Mesendoderm (in vitro differentiated cells): Measurements from ENCODE around the gene ACE2.

ENCODE experiments used
- DNase-seq: peaks from one replicate; pipeline ENCODE4 v3.0.0; 2013
- H2AK5ac ChIP-seq: 2 replicates; pipeline ENCODE4 v1.6.1; 2013; ENCODE audit warnings: low read length, inconsistent platforms
- H2BK120ac ChIP-seq: 2 replicates; pipeline ENCODE4 v1.6.1; 2013; ENCODE audit warnings: low read depth, mild to moderate bottlenecking, low read length, moderate library complexity, mixed read lengths
- H2BK15ac ChIP-seq: replicated peaks from 2 replicates; pipeline ENCODE4 v1.6.1; 2013; ENCODE audit warnings: low read depth, mild to moderate bottlenecking, moderate library complexity
- H2BK5ac ChIP-seq: 2 replicates; pipeline ENCODE4 v1.6.1; 2013; ENCODE audit warnings: low read length, inconsistent platforms
- H3K18ac ChIP-seq: 2 replicates; pipeline ENCODE4 v1.6.1; 2013; ENCODE audit warnings: mild to moderate bottlenecking, low read length, mixed read lengths
- H3K23ac ChIP-seq: one replicate; pipeline ENCODE4 v1.6.1; 2013; ENCODE audit warnings: low read length
- H3K27ac ChIP-seq: 2 replicates; pipeline ENCODE4 v1.5.1; 2013; ENCODE audit warnings: low read depth, mild to moderate bottlenecking, inconsistent platforms, low read length, moderate library complexity
- H3K27me3 ChIP-seq: 2 replicates; pipeline ENCODE4 v1.6.1; 2013; ENCODE audit warnings: low read length, control low read depth, mild to moderate bottlenecking, inconsistent platforms; ENCODE audit not compliant: insufficient read depth, poor library complexity
- H3K36me3 ChIP-seq: 2 replicates; pipeline ENCODE4 v1.6.1; 2013; ENCODE audit warnings: low read length, inconsistent platforms; ENCODE audit not compliant: control insufficient read depth, insufficient read depth
- H3K4ac ChIP-seq: one replicate; pipeline ENCODE4 v1.6.1; 2013; ENCODE audit warnings: low read depth, mild to moderate bottlenecking, low read length, moderate library complexity
- H3K4me1 ChIP-seq: 2 replicates; pipeline ENCODE4 v1.6.1; 2013; ENCODE audit warnings: low read depth, low read length, inconsistent platforms; ENCODE audit not compliant: control insufficient read depth
- H3K4me2 ChIP-seq: 2 replicates; pipeline ENCODE4 v1.6.1; 2013; ENCODE audit warnings: low read length
- H3K4me3 ChIP-seq: 2 replicates; pipeline ENCODE4 v1.5.1; 2013; ENCODE audit warnings: mild to moderate bottlenecking, low read length
- H3K56ac ChIP-seq: one replicate; pipeline ENCODE4 v1.6.1; 2013; ENCODE audit warnings: low read length
- H3K79me1 ChIP-seq: 2 replicates; pipeline ENCODE4 v1.6.1; 2013; ENCODE audit warnings: low read length, inconsistent platforms
- H3K79me2 ChIP-seq: 2 replicates; pipeline ENCODE4 v1.6.1; 2013; ENCODE audit warnings: mild to moderate bottlenecking, low read length; ENCODE audit not compliant: control insufficient read depth, insufficient read depth
- H3K9ac ChIP-seq: 2 replicates; pipeline ENCODE4 v1.6.1; 2013; ENCODE audit warnings: low read length, inconsistent platforms
- H4K5ac ChIP-seq: one replicate; pipeline ENCODE4 v1.6.1; 2013; ENCODE audit warnings: low read length
- H4K8ac ChIP-seq: one replicate; pipeline ENCODE4 v1.6.1; 2013; ENCODE audit warnings: low read depth, mild to moderate bottlenecking, control low read depth, low read length, moderate library complexity
- WGBS: extraction: QIAGEN DNeasy Blood & Tissue Kit; methylation state at CpG from one replicate; pipeline ENCODE4 v1.1.7; 2013; ENCODE audit warnings: low lambda C conversion rate, missing lambda C conversion rate; ENCODE audit not compliant: insufficient coverage; ENCODE audit errors: extremely low coverage; 5-methylcytosine and 5-hydroxymethylcytosine counted together

Gene ACE2

GRCh38 chrX:15643786-15644559, 43.2 kb upstream of the ACE2 start:
- Histone ChIP-seq H3K36me3 (no peaks in the 10 kb centered on the region), H3K4me2 (no peak overlapping the region), H4K5ac (no peak overlapping the region), H3K4ac (no peak overlapping the region), H2BK5ac (no peak overlapping the region), H3K4me3 (no peak overlapping the region), H3K9ac (no peak overlapping the region), H3K23ac (no peak overlapping the region), H3K27me3 (no peaks in the 10 kb centered on the region), H2BK120ac (no peak overlapping the region), H3K79me1 (no peaks in the 10 kb centered on the region), H3K4me1 (no peaks in the 10 kb centered on the region), H3K18ac (no peak overlapping the region), H3K79me2 (no peaks in the 10 kb centered on the region), H2AK5ac (no peak overlapping the region), H3K56ac (no peak overlapping the region), H3K27ac (no peak overlapping the region), H4K8ac (no peak overlapping the region), H2BK15ac (no peak overlapping the region)
- no CpG with 5 or more reads among the region's 7 CpGs for WGBS
- no peak for DNase-seq

- no peak overlapping the region for H3K4me2 ChIP-seq
- no peak overlapping the region for H3K4me3 ChIP-seq
- H2BK15ac ChIP-seq = no peak overlapping the region
- H2BK120ac ChIP-seq = no peak overlapping the region
- no peaks in the 10 kb centered on the region for H3K79me2 ChIP-seq
- no peaks in the 10 kb centered on the region for H3K27me3 ChIP-seq
- no peaks in the 10 kb centered on the region for H3K79me1 ChIP-seq
- no peak overlapping the region for H3K18ac ChIP-seq
- no peak for DNase-seq
- no peaks in the 10 kb centered on the region for H3K36me3 ChIP-seq
- H3K9ac ChIP-seq = no peak overlapping the region
- H2BK5ac ChIP-seq = no peak overlapping the region
- H3K4ac ChIP-seq = no peak overlapping the region
- no peak overlapping the region for H4K8ac ChIP-seq
- no peak overlapping the region for H3K27ac ChIP-seq
- no peak overlapping the region for H3K23ac ChIP-seq
- H2AK5ac ChIP-seq = no peak overlapping the region
- H3K4me1 ChIP-seq = no peaks in the 10 kb centered on the region
- H4K5ac ChIP-seq = no peak overlapping the region
- no peak overlapping the region for H3K56ac ChIP-seq
Measured at GRCh38 chrX:15631637-15632036, 30.9 kb upstream of the ACE2 start.

GRCh38 chrX:15623054-15623453, 22.3 kb upstream of the ACE2 start:
- no peak overlapping the region for H3K23ac ChIP-seq
- no peak for DNase-seq
- H3K27me3 ChIP-seq = no peaks in the 10 kb centered on the region
- H3K36me3 ChIP-seq = no peaks in the 10 kb centered on the region
- H2BK120ac ChIP-seq = no peak overlapping the region
- no peak overlapping the region for H4K5ac ChIP-seq
- no peaks in the 10 kb centered on the region for H3K79me1 ChIP-seq
- H3K4me2 ChIP-seq = no peak overlapping the region
- no peak overlapping the region for H3K9ac ChIP-seq
- no CpG with 5 or more reads among the region's 1 CpG for WGBS
- no peak overlapping the region for H3K56ac ChIP-seq
- no peak overlapping the region for H2BK5ac ChIP-seq
- no peak overlapping the region for H2AK5ac ChIP-seq
- H3K4me1 ChIP-seq = no peaks in the 10 kb centered on the region
- no peak overlapping the region for H3K27ac ChIP-seq
- H2BK15ac ChIP-seq = no peak overlapping the region
- no peak overlapping the region for H3K4ac ChIP-seq
- no peaks in the 10 kb centered on the region for H3K79me2 ChIP-seq
- H4K8ac ChIP-seq = no peak overlapping the region
- no peak overlapping the region for H3K4me3 ChIP-seq
- no peak overlapping the region for H3K18ac ChIP-seq

GRCh38 chrX:15619053-15619755, 18.4 kb upstream of the ACE2 start:
- no peaks in the 10 kb centered on the region for H3K79me2 ChIP-seq
- no peaks in the 10 kb centered on the region for H3K4me1 ChIP-seq
- H3K4ac ChIP-seq = no peak overlapping the region
- no peak overlapping the region for H3K27ac ChIP-seq
- H3K27me3 ChIP-seq = no peaks in the 10 kb centered on the region
- no peak overlapping the region for H2BK120ac ChIP-seq
- H4K8ac ChIP-seq = no peak overlapping the region
- WGBS = no CpG with 5 or more reads among the region's 3 CpGs
- no peak overlapping the region for H2AK5ac ChIP-seq
- peak; percentile 83 for DNase-seq
- H3K18ac ChIP-seq = no peak overlapping the region
- H3K23ac ChIP-seq = no peak overlapping the region
- no peak overlapping the region for H3K56ac ChIP-seq
- H3K36me3 ChIP-seq = no peaks in the 10 kb centered on the region
- no peak overlapping the region for H2BK5ac ChIP-seq
- no peak overlapping the region for H3K4me3 ChIP-seq
- no peak overlapping the region for H3K9ac ChIP-seq
- H3K79me1 ChIP-seq = no peaks in the 10 kb centered on the region
- H3K4me2 ChIP-seq = no peak overlapping the region
- no peak overlapping the region for H4K5ac ChIP-seq
- no peak overlapping the region for H2BK15ac ChIP-seq

GRCh38 chrX:15617111-15617510, 16.4 kb upstream of the ACE2 start:
- no peak for DNase-seq
- H2AK5ac ChIP-seq = no peak overlapping the region
- no peak overlapping the region for H2BK5ac ChIP-seq
- no peak overlapping the region for H3K23ac ChIP-seq
- no peak overlapping the region for H3K4ac ChIP-seq
- no peaks in the 10 kb centered on the region for H3K36me3 ChIP-seq
- no peaks in the 10 kb centered on the region for H3K4me1 ChIP-seq
- H3K18ac ChIP-seq = no peak overlapping the region
- no peak overlapping the region for H3K56ac ChIP-seq
- H3K79me2 ChIP-seq = no peaks in the 10 kb centered on the region
- no peak overlapping the region for H2BK120ac ChIP-seq
- no peak overlapping the region for H4K8ac ChIP-seq
- no CpG with 5 or more reads among the region's 6 CpGs for WGBS
- H3K27ac ChIP-seq = no peak overlapping the region
- no peak overlapping the region for H4K5ac ChIP-seq
- H3K4me3 ChIP-seq = no peak overlapping the region
- H3K4me2 ChIP-seq = no peak overlapping the region
- H3K79me1 ChIP-seq = no peaks in the 10 kb centered on the region
- no peak overlapping the region for H2BK15ac ChIP-seq
- no peaks in the 10 kb centered on the region for H3K27me3 ChIP-seq
- no peak overlapping the region for H3K9ac ChIP-seq
